DOHH2 (cell line): ENCODE data around the gene GCC2.

Source experiments
- H3F3A ChIP-seq: fragments of 200-600 bp; sonication (generic), shearing (Covaris generic); 2 replicates; pipeline ENCODE4 v1.6.0; 2016; ENCODE audit warnings: antibody characterized with exemption, mild to moderate bottlenecking; ENCODE audit not compliant: control insufficient read depth, insufficient read depth
- H3K27ac ChIP-seq: fragments of 200-600 bp; sonication (generic); 2 replicates; pipeline ENCODE4 v1.5.1; 2014; ENCODE audit warnings: low read depth, mild to moderate bottlenecking, low read length, moderate library complexity
- H3K27me3 ChIP-seq: fragments of 200-600 bp; sonication (generic); 2 replicates; pipeline ENCODE4 v1.6.1; 2014; ENCODE audit warnings: mild to moderate bottlenecking, low read length, mixed read lengths; ENCODE audit not compliant: control insufficient read depth
- H3K36me3 ChIP-seq: fragments of 200-600 bp; sonication (generic); 2 replicates; pipeline ENCODE4 v1.6.1; 2014; ENCODE audit warnings: mild to moderate bottlenecking, low read length, moderate library complexity, mixed read lengths; ENCODE audit not compliant: control insufficient read depth
- H3K4me1 ChIP-seq: fragments of 200-600 bp; sonication (generic); 2 replicates; pipeline ENCODE4 v1.6.1; 2014; ENCODE audit warnings: mild to moderate bottlenecking, low read length, mixed read lengths; ENCODE audit not compliant: control insufficient read depth
- H3K4me2 ChIP-seq: fragments of 200-600 bp; sonication (generic); 2 replicates; pipeline ENCODE4 v1.6.0; 2014; ENCODE audit warnings: mild to moderate bottlenecking, low read length, moderate library complexity
- H3K4me3 ChIP-seq: fragments of 200-600 bp; sonication (generic); 2 replicates; pipeline ENCODE4 v1.5.1; 2014; ENCODE audit warnings: mild to moderate bottlenecking, low read length, mixed read lengths
- H3K79me2 ChIP-seq: fragments of 200-600 bp; sonication (generic); 2 replicates; pipeline ENCODE4 v1.6.1; 2014; ENCODE audit warnings: mild to moderate bottlenecking, low read length, mixed read lengths; ENCODE audit not compliant: control insufficient read depth
- H3K9me2 ChIP-seq: fragments of 200-600 bp; sonication (generic); replicated peaks from 2 replicates; pipeline ENCODE4 v1.6.1; 2014; ENCODE audit warnings: mild to moderate bottlenecking, low read length, mixed read lengths; ENCODE audit not compliant: control insufficient read depth
- H3K9me3 ChIP-seq: fragments of 200-600 bp; sonication (generic); 2 replicates; pipeline ENCODE4 v1.6.1; 2014; ENCODE audit warnings: antibody characterized with exemption, low read length, mixed read lengths; ENCODE audit not compliant: control insufficient read depth, insufficient read depth
- H4K20me1 ChIP-seq: fragments of 200-600 bp; sonication (generic); 2 replicates; pipeline ENCODE4 v1.6.0; 2014; ENCODE audit warnings: low read depth, mild to moderate bottlenecking, antibody characterized with exemption, low read length, moderate library complexity; ENCODE audit not compliant: control insufficient read depth, insufficient read depth
- CTCF ChIP-seq: fragments of 200-600 bp; sonication (generic); IDR thresholded peaks from one replicate; pipeline ENCODE4 v1.5.1; 2014; ENCODE audit warnings: antibody characterized with exemption, mild to moderate bottlenecking, low read depth, low read length; ENCODE audit not compliant: poor library complexity, severe bottlenecking
- EZH2phosphoT487 ChIP-seq: fragments of 200-600 bp; sonication (generic); IDR thresholded peaks from 2 replicates; pipeline ENCODE4 v1.6.1; 2017; ENCODE audit warnings: borderline replicate concordance, mild to moderate bottlenecking, antibody characterized with exemption, low read length, moderate library complexity, mixed read lengths

Gene GCC2

GRCh38 chr2:108448678-108449409, at the start of gene GCC2:
Gene GCC2 (plus strand): TSS chr2:108449206. CDS start chr2:108449275, 69 bp downstream.
- Histone ChIP-seq H3K27me3 (no peaks in the 10 kb centered on the region), H3F3A (0 out of 2 replicates have a peak, but pooled peaks cover 5% of the 10 kb centered on the region), H3K79me2 (peaks cover 33% of the 10 kb centered on the region), H3K27ac (peak within 1 kb of the TSS; percentile 60), H3K4me3 (peak within 1 kb of the TSS; percentile 97), H3K36me3 (peaks cover 35% of the 10 kb centered on the region), H3K4me2 (peak within 1 kb of the TSS; percentile 93), H4K20me1 (no peaks in the 10 kb centered on the region), H3K9me3 (no peaks in the 10 kb centered on the region), H3K9me2 (no peaks in the 10 kb centered on the region), H3K4me1 (peaks cover 28% of the 10 kb centered on the region)
- TF ChIP-seq EZH2phosphoT487, result no peak
- no peak for TF ChIP-seq CTCF

- TF ChIP-seq CTCF (no peak), EZH2phosphoT487 (no peak)
- H3K36me3 ChIP-seq, result no peaks in the 10 kb centered on the region
- no peak overlapping the region for H3K4me3 ChIP-seq
Observed at GRCh38 chr2:108399479-108399878, 49.5 kb upstream of the GCC2 start.

GRCh38 chr2:108401800-108402199, 47.2 kb upstream of the GCC2 start:
- TF ChIP-seq EZH2phosphoT487 (no peak), CTCF (no peak)
- no peaks in the 10 kb centered on the region for H3K9me2 ChIP-seq
- no peaks in the 10 kb centered on the region for H4K20me1 ChIP-seq
- H3K27ac ChIP-seq, result no peak overlapping the region
- H3K4me3 ChIP-seq, result no peak overlapping the region
- H3K9me3 ChIP-seq, result peaks cover 19% of the 10 kb centered on the region
- no peaks in the 10 kb centered on the region for H3K27me3 ChIP-seq
- no peak overlapping the region for H3K4me2 ChIP-seq
- H3F3A ChIP-seq, result no peaks in the 10 kb centered on the region
- no peaks in the 10 kb centered on the region for H3K4me1 ChIP-seq
- H3K79me2 ChIP-seq, result no peaks in the 10 kb centered on the region
- H3K36me3 ChIP-seq, result no peaks in the 10 kb centered on the region

More at GRCh38 chr2:108399479-108399878, 49.5 kb upstream of the GCC2 start:
- peaks cover 16% of the 10 kb centered on the region for H3K9me3 ChIP-seq
- H3K4me2 ChIP-seq, result no peak overlapping the region
- no peaks in the 10 kb centered on the region for H3K4me1 ChIP-seq
- H4K20me1 ChIP-seq, result no peaks in the 10 kb centered on the region
- H3K27me3 ChIP-seq, result no peaks in the 10 kb centered on the region
- no peak overlapping the region for H3K27ac ChIP-seq
- H3F3A ChIP-seq, result no peaks in the 10 kb centered on the region
- no peaks in the 10 kb centered on the region for H3K9me2 ChIP-seq
- H3K79me2 ChIP-seq, result no peaks in the 10 kb centered on the region
